ENCODE data around the gene ACOX1. TPM values are rescaled to one million over a fixed set of nuclear protein-coding genes. Genes with fewer than 3 reads are reported as not detected.

The ACOX1 gene
- total RNA-seq, 1 experiment from 2014 or later, result 39.5 TPM

- ChIA-PET POLR2A (ENCODE audit: low non-redundant PET) (interaction anchor here (0.5 to 0.7 kb wide), 4 partner anchors 7 to 363 kb away, joined by 3 to 5 read pairs (median 4); no protein-coding TSS in a partner anchor), CTCF (interaction anchor here (0.6 to 1.2 kb wide), 4 partner anchors 16 to 504 kb away, joined by 4 to 10 read pairs (median 6); no protein-coding TSS in a partner anchor)
- TF ChIP-seq CTCF (conservative IDR thresholded peaks at IDR 0.05; ENCODE audit: low read depth, low read length), result peak; percentile 95
- no peak for TF ChIP-seq EZH2 (IDR thresholded peaks at IDR 0.05; ENCODE audit: borderline replicate concordance, low read depth, low read length, poor library complexity, severe bottlenecking)
- intact Hi-C loops (cut with micrococcal nuclease; ENCODE audit: unreplicated experiment), result loop anchor here (1.0 kb wide), 1 partner anchor 100 kb away; no protein-coding TSS in a partner anchor
- H3K27me3 ChIP-seq (replicated peaks; ENCODE audit: insufficient read depth, low read depth, low read length, poor library complexity), result no peaks in the 10 kb centered on the region
- peaks cover 8% of the 10 kb centered on the region for H3K4me1 ChIP-seq (ENCODE audit: insufficient read depth, low read length, poor library complexity, severe bottlenecking)
- BruUV-seq (replicated peaks), result no TSS peak
- peak within 1 kb of the TSS; percentile 91 for H3K4me3 ChIP-seq (ENCODE audit: low read depth, low read length, poor library complexity, severe bottlenecking)
- H3K9me3 ChIP-seq (ENCODE audit: low read depth, low read length, poor library complexity, severe bottlenecking), result no peaks in the 10 kb centered on the region
- H3K36me3 ChIP-seq (ENCODE audit: insufficient read depth, low read length, poor library complexity, severe bottlenecking), result peaks cover 21% of the 10 kb centered on the region
- peak; percentile 97 for DNase-seq (ENCODE audit: low spot score)
- peak within 1 kb of the TSS; percentile 86 for H3K27ac ChIP-seq (ENCODE audit: low read depth, low read length, poor library complexity, severe bottlenecking)
These were observed 74.0 kb downstream of the ACOX1 start, which contains the start of gene MRPL38 for GRCh38 chr17:75904749-75905521. Gene MRPL38 (minus strand): TSS chr17:75904884. CDS start chr17:75904875, 9 bp downstream.

- intact Hi-C loops (cut with micrococcal nuclease; ENCODE audit: unreplicated experiment), result no loop called here
- BruUV-seq (replicated peaks), result no TSS peak
- no peaks in the 10 kb centered on the region for H3K27me3 ChIP-seq (replicated peaks; ENCODE audit: insufficient read depth, low read depth, low read length, poor library complexity)
These were observed 76.6 kb downstream of the ACOX1 start for GRCh38 chr17:75902406-75902805.

GRCh38 chr17:75901727-75902126, 77.2 kb downstream of the ACOX1 start:
- ChIA-PET CTCF (no interaction called here), POLR2A (ENCODE audit: low non-redundant PET) (no interaction called here)
- Histone ChIP-seq H3K36me3 (ENCODE audit: insufficient read depth, low read length, poor library complexity, severe bottlenecking) (peaks cover 36% of the 10 kb centered on the region), H3K4me1 (ENCODE audit: insufficient read depth, low read length, poor library complexity, severe bottlenecking) (peaks cover 16% of the 10 kb centered on the region), H3K27ac (ENCODE audit: low read depth, low read length, poor library complexity, severe bottlenecking) (no peak overlapping the region), H3K27me3 (replicated peaks; ENCODE audit: insufficient read depth, low read depth, low read length, poor library complexity) (no peaks in the 10 kb centered on the region), H3K9me3 (ENCODE audit: low read depth, low read length, poor library complexity, severe bottlenecking) (no peaks in the 10 kb centered on the region), H3K4me3 (ENCODE audit: low read depth, low read length, poor library complexity, severe bottlenecking) (no peak overlapping the region)
- intact Hi-C loops (cut with micrococcal nuclease; ENCODE audit: unreplicated experiment), result no loop called here
- BruUV-seq (replicated peaks), result no TSS peak
- no peak for DNase-seq (ENCODE audit: low spot score)
- TF ChIP-seq EZH2 (IDR thresholded peaks at IDR 0.05; ENCODE audit: borderline replicate concordance, low read depth, low read length, poor library complexity, severe bottlenecking) (no peak), CTCF (conservative IDR thresholded peaks at IDR 0.05; ENCODE audit: low read depth, low read length) (no peak)

More at GRCh38 chr17:75902406-75902805, 76.6 kb downstream of the ACOX1 start:
- CTCF ChIA-PET, result no interaction called here
- POLR2A ChIA-PET (ENCODE audit: low non-redundant PET), result no interaction called here
- Histone ChIP-seq H3K4me3 (ENCODE audit: low read depth, low read length, poor library complexity, severe bottlenecking) (no peak overlapping the region), H3K9me3 (ENCODE audit: low read depth, low read length, poor library complexity, severe bottlenecking) (no peaks in the 10 kb centered on the region), H3K4me1 (ENCODE audit: insufficient read depth, low read length, poor library complexity, severe bottlenecking) (peaks cover 11% of the 10 kb centered on the region), H3K36me3 (ENCODE audit: insufficient read depth, low read length, poor library complexity, severe bottlenecking) (peaks cover 36% of the 10 kb centered on the region), H3K27ac (ENCODE audit: low read depth, low read length, poor library complexity, severe bottlenecking) (no peak overlapping the region)
- no peak for DNase-seq (ENCODE audit: low spot score)
- TF ChIP-seq EZH2 (IDR thresholded peaks at IDR 0.05; ENCODE audit: borderline replicate concordance, low read depth, low read length, poor library complexity, severe bottlenecking) (no peak), CTCF (conservative IDR thresholded peaks at IDR 0.05; ENCODE audit: low read depth, low read length) (no peak)
